Ramos (cell line): Measurements from ENCODE around the gene MRPL34.

ENCODE experiments used
- in situ Hi-C: fragments of 300-500 bp; cut with MboI; formaldehyde crosslinking; loops from one replicate; pipeline ENCODE4 v1.14.3; 2022; ENCODE audit warnings: low sequenced_read_pairs; ENCODE audit not compliant: unreplicated experiment

The MRPL34 gene

GRCh38 chr19:17307876-17308377, 2.3 kb downstream of the MRPL34 start:
- in situ Hi-C loops, result no loop called here

- in situ Hi-C loops, result no loop called here
Observed at GRCh38 chr19:17309198-17309964, 3.7 kb downstream of the MRPL34 start, which contains the start of gene DDA1. DDA1 (plus strand) TSS chr19:17309563; CDS start chr19:17309655, 92 bp downstream.

GRCh38 chr19:17309965-17310461, 4.3 kb downstream of the MRPL34 start:
- in situ Hi-C loops, result no loop called here

GRCh38 chr19:17311455-17312188, 6.0 kb downstream of the MRPL34 start:
- in situ Hi-C loops, result no loop called here

GRCh38 chr19:17312189-17313113, 6.8 kb downstream of the MRPL34 start:
- in situ Hi-C loops, result no loop called here

GRCh38 chr19:17314007-17314593, 8.4 kb downstream of the MRPL34 start:
- in situ Hi-C loops, result no loop called here

GRCh38 chr19:17318966-17319365, 13.3 kb downstream of the MRPL34 start:
- in situ Hi-C loops, result no loop called here

- in situ Hi-C loops, result no loop called here
Observed at GRCh38 chr19:17319473-17320238, 14.0 kb downstream of the MRPL34 start.

GRCh38 chr19:17320435-17320834, 14.8 kb downstream of the MRPL34 start:
- in situ Hi-C loops, result no loop called here

GRCh38 chr19:17321655-17322489, 16.2 kb downstream of the MRPL34 start:
- in situ Hi-C loops, result no loop called here

GRCh38 chr19:17322854-17323253, 17.2 kb downstream of the MRPL34 start:
- in situ Hi-C loops, result no loop called here

- in situ Hi-C loops, result no loop called here
Observed at GRCh38 chr19:17323300-17323963, 17.8 kb downstream of the MRPL34 start.

- in situ Hi-C loops, result no loop called here
Observed at GRCh38 chr19:17323964-17324332, 18.3 kb downstream of the MRPL34 start.

GRCh38 chr19:17324357-17325114, 18.9 kb downstream of the MRPL34 start:
- in situ Hi-C loops, result no loop called here

GRCh38 chr19:17325133-17325532, 19.5 kb downstream of the MRPL34 start:
- in situ Hi-C loops, result no loop called here

GRCh38 chr19:17325881-17326594, 20.4 kb downstream of the MRPL34 start:
- in situ Hi-C loops, result no loop called here
